HG03103 (cell line): Measurements from ENCODE around the gene MYO9B.
"Not testable (repeated sequence)": the region's sequence is repeated elsewhere in the genome, so short reads cannot be mapped to it uniquely, and the experiment has no call there.

Experiments
- ATAC-seq: cut with Tn5 transposase; IDR thresholded peaks from one replicate; pipeline ENCODE4 v1.9.1; 2021; ENCODE audit warnings: low read depth; ENCODE audit not compliant: unreplicated experiment

Gene MYO9B

GRCh38 chr19:17170538-17171297 lies 95.1 kb downstream of the MYO9B start:
- no peak for ATAC-seq

DNA sequence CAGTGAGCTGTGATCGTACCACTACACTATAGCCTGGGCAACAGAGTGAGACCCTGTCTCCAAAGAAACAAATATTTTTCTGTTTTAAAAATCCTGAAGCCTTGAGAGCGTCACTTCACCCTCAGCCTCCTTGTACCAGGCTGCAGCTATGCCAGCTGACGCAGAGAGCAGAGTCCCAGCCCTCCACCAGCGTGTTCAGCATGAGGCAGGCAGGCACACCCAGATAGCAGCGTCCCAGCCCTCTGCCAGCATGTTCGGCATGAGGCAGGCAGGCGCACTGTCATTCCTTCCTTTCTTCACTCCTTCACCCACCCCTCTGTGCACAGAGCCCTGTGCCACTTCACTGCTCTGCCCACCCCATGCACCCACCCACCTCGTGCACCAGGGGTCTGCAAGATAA lies 96.3 kb downstream of the MYO9B start:
- ATAC-seq = no peak

GRCh38 chr19:17172624-17173345 lies 97.2 kb downstream of the MYO9B start:
- no peak for ATAC-seq

DNA sequence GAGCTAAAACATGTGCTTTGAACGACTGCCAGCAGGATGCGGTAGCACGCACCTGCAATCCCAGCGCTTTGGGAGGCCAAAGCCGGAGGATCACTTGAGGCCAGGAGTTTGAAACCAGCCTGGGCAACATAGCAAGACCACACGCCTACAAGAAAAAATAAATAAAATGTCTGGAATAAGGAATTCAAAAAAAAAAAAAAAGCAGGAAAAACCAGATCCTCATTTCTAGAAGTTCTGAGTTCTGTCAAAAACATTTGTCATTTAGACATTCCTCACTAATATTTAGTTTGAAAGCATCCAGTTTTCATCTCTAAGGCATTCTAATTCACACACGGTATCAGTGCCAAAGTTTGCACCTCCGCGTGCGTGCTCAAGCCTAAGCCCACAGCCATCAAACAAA lies 102.7 kb downstream of the MYO9B start:
- ATAC-seq = no peak

DNA sequence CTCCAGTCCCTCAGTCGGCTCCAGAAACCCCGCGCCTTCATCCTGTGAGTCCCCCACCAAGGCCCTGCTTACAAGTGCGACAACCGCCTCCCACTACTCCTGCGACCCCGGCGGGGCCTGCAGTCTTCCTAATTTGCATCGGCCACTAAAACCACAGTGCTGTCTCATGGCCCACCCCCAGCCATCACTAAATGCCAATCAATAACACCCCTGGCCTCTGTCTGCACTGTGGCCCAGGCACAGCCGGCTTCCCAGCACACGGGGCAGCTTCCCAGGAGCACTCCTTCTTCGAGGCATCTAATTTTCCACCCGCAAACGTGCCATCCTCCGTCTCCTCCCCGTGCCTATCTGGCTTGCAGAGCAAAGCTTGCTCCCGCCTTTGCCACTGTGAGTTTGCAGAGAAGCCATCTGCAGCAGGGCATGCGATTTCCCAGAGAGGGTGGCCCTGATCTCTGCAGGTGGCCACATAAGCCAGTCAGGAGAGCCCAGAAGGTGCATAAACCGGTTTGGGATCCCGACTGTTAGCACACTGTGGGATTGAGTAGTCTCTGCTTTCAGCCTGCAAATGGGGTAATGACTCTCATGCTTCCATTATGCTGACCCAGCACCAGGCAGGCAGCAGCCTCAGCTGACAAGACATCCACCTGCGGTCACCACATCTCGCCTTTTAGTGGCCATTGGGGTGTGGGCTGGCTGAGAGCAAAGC lies 105.6 kb downstream of the MYO9B start:
- ATAC-seq = no peak

DNA sequence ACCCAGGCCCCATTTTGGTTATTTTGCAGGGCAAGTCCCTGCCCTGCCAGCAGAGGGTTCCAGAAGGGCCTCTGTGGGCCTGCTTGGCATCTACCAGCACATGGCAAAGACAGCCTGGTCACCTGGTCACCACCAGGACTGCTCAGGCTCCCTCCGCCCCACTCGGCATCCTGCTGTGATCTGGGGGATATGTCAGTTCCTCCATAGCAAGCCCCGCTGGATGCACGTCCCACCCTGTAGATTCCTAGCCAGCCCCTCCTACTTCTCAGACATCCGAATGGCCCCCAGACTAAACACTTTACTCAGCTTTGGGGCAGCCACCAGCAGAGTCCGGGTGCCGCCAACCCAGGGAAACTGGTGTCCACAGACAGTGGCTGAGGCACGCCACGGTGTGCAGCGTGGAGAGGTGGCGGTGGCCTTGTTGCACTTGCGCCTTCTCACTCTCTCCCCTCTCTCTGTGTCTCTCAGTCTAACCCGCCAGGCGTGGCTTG lies 107.7 kb downstream of the MYO9B start:
- ATAC-seq = no peak

DNA sequence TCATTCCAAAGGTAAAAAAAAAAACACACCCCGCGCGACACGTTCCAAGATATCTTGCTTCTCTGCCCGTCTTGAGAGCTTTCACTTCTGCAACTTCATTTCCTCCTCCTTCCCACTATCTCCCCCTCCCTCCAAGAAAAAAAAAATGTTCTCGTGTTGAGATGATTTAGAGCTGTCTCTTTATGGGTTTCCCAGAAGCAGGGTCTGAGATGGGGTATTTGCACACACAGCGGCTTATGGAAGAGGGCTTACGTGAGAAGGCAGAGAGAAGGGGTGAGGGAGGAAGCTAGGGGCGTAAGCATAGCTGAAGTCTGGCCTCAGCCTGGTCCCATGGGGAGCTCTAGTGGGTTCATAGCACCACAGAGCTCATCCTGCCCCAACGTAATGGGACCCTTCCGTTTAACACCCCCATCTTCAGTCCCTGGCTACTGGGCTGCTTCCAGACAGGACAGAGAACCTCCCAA lies 108.3 kb downstream of the MYO9B start:
- ATAC-seq = no peak

DNA sequence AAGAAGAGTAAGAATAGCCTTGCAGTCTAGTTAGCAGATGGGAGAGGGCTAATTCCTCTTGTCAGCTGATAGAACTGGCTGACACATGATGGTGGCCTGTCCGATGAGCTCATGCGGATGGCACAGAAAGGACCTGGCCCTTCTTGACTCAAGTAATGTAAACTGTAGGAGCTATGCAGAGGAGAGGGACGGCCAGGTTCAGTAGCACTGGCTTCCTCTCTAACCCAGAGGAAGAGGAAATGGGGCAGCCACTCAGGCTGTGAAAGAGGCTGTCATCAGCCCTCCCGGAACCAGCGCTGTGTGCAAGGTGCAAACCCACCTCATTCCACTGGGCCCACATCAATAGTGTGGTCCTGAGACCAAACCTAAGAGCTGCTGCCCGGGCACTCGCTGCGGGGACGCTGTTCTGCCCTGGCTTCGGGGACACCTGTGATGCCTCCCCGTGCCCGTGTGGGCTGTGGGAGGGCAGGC lies 108.8 kb downstream of the MYO9B start:
- ATAC-seq = no peak

DNA sequence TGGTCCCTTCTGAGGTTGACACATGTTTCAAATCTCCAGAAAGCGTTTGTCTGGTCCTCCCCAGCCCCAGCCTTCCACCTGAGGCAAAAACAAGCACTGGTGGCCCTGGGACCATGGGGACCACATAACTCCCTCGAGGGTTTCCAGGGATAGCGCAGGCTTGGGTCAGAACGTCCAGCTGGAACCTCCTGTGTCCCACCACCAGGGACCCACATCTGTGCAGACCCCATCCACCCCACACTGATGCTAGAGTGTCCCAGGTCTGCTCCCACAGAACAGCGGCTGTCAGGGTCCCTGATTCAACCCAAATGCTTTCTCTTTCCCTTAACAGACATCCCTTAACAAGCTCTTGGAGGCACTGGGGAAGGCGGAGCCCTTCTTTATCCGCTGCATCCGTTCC lies 110.0 kb downstream of the MYO9B start:
- ATAC-seq = no peak

DNA sequence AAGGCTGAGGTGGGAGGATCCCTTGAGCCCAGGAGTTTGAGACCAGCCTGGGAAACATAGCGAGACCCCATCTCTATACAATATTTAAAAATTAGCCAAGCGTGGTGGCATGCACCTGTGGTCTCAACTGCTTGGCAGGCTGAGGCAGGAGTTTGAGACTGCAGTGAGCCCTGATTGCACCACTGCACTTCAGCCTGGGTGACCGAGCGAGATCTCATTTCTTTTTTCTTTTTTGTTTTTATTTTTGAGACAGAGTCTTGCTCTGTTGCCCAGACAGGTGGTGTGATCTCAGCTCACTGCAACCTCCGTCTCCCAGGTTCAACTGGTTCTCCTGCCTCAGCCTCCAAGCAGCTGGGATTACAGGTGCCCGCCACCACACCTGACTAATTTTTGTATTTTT lies 116.2 kb downstream of the MYO9B start:
- ATAC-seq = not testable (repeated sequence)

GRCh38 chr19:17192751-17193150 lies 117.2 kb downstream of the MYO9B start:
- ATAC-seq = no peak

- ATAC-seq = no peak
Observed at GRCh38 chr19:17194608-17195007, 119.0 kb downstream of the MYO9B start.

DNA sequence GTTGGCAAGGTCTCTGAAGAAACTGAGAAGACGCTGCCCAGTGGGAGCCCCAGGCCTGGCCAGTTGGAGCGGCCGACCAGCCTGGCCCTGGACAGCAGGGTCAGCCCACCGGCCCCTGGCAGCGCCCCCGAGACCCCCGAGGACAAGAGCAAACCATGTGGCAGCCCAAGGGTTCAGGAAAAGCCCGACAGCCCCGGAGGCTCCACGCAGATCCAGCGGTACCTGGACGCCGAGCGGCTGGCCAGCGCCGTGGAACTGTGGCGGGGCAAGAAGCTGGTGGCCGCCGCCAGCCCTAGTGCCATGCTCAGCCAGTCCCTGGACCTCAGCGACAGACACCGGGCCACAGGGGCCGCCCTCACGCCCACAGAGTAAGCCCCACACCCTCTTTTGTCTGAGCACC lies 119.5 kb downstream of the MYO9B start:
- no peak for ATAC-seq

DNA sequence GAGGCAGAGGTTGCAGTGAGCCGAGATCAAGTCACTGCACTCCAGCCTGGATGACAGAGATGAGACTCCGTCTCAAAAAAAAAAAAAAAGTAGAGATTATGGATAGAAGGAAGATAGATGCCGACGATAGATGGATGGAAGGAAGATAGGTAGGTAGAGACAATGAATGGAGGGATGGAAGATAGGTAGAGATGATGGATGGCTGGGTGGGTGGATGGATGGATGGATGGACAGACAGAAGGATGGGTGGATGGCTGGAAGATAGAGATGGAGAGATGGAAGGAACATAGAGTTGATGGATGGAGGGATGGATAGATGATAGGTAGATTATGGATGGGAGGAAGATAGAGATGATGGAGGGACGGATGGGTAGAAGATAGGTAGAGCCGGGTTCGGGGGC lies 121.0 kb downstream of the MYO9B start:
- ATAC-seq = no peak

DNA sequence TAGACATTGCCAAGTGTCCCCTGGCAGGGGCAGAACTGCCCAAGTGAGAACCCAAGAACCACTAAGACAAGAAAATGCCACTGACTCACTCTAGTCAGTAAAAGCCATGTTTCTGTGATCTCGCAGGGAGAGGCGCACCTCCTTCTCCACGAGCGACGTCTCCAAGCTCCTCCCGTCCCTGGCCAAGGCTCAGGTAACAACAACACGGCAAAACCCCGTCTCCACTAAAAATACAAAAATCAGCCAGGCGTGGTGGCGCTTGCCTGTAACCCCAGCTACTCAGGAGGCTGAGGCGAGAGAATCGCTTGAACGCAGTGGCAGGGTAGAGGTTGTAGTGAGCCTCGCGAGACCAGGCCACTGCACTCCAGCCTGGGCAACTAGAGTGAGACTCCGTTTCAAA lies 122.1 kb downstream of the MYO9B start:
- ATAC-seq = no peak

- ATAC-seq = no peak
Observed at GRCh38 chr19:17200408-17201079, 125.0 kb downstream of the MYO9B start.

GRCh38 chr19:17202249-17202648 lies 126.7 kb downstream of the MYO9B start:
- no peak for ATAC-seq

DNA sequence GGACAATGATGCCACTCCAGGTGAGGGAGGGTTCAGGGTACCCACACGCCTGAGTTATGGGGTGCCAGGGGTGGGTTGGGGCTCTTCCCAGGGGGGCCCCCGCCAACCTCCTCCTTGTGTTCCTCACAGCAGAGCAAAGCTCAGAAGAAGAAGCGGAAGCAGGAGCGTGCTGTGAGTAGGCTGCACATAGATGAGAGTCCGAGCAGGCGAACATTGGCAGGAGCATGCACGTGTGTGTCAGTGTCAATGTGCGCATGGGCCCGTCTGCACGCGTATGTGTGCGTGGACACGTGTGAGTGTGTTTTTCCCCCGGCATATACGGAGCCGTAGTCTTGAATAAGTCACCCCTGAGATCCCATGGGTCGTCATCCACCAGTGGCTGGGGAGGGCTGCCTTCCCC lies 127.1 kb downstream of the MYO9B start:
- no peak for ATAC-seq

GRCh38 chr19:17205237-17206140 lies 129.9 kb downstream of the MYO9B start:
- no peak for ATAC-seq
